H9 (cell line): Measurements from ENCODE around the gene POU2F1. TPM values are rescaled to one million over a fixed set of nuclear protein-coding genes. Genes with fewer than 3 reads are reported as not detected.

Source experiments
- DNase-seq: peaks from one replicate; pipeline ENCODE4 v3.0.0-alpha.2; 2017
- H2AFZ ChIP-seq: one replicate; pipeline ENCODE4 v1.6.1; 2013; ENCODE audit warnings: mild to moderate bottlenecking, low read length, control low read depth, moderate library complexity
- H2AK5ac ChIP-seq: 2 replicates; pipeline ENCODE4 v1.6.1; 2013; ENCODE audit warnings: low read length, control low read depth, mixed read lengths; ENCODE audit not compliant: insufficient read length
- H2BK120ac ChIP-seq: one replicate; pipeline ENCODE4 v1.6.1; 2013; ENCODE audit warnings: low read depth, mild to moderate bottlenecking, low read length, control low read depth, inconsistent platforms; ENCODE audit not compliant: poor library complexity, severe bottlenecking
- H2BK12ac ChIP-seq: 2 replicates; pipeline ENCODE4 v1.6.1; 2013; ENCODE audit warnings: low read length, control low read depth, mixed read lengths, low read depth; ENCODE audit not compliant: insufficient read length
- H2BK15ac ChIP-seq: 2 replicates; pipeline ENCODE4 v1.6.1; 2013; ENCODE audit warnings: low read depth, low read length, control low read depth
- H2BK20ac ChIP-seq: one replicate; pipeline ENCODE4 v1.6.1; 2013; ENCODE audit warnings: low read depth, mild to moderate bottlenecking, low read length, control low read depth, inconsistent platforms; ENCODE audit not compliant: poor library complexity, severe bottlenecking
- H2BK5ac ChIP-seq: 2 replicates; pipeline ENCODE4 v1.6.1; 2013; ENCODE audit warnings: low read length, control low read depth, mixed read lengths; ENCODE audit not compliant: insufficient read length
- H3K14ac ChIP-seq: 2 replicates; pipeline ENCODE4 v1.6.1; 2013; ENCODE audit warnings: low read length, control low read depth; ENCODE audit not compliant: insufficient read depth
- H3K18ac ChIP-seq: 2 replicates; pipeline ENCODE4 v1.6.1; 2013; ENCODE audit warnings: low read depth, mild to moderate bottlenecking, mixed read lengths, low read length, control low read depth; ENCODE audit not compliant: insufficient read length
- H3K23ac ChIP-seq: 2 replicates; pipeline ENCODE4 v1.6.1; 2013; ENCODE audit warnings: low read length, control low read depth, mixed read lengths, low read depth; ENCODE audit not compliant: insufficient read length
- H3K23me2 ChIP-seq: 2 replicates; pipeline ENCODE4 v1.6.1; 2013; ENCODE audit warnings: low read depth, mild to moderate bottlenecking, mixed read lengths, low read length, control low read depth; ENCODE audit not compliant: insufficient read length, poor library complexity, severe bottlenecking
- H3K27ac ChIP-seq: 2 replicates; pipeline ENCODE4 v1.5.1; 2013; ENCODE audit warnings: low read length, control low read depth, mixed read lengths, low read depth; ENCODE audit not compliant: insufficient read length
- H3K27me3 ChIP-seq: 2 replicates; pipeline ENCODE4 v1.6.1; 2013; ENCODE audit warnings: low read length, control low read depth, inconsistent platforms; ENCODE audit not compliant: insufficient read depth
- H3K4ac ChIP-seq: 2 replicates; pipeline ENCODE4 v1.6.1; 2013; ENCODE audit warnings: low read depth, mild to moderate bottlenecking, control low read depth, inconsistent platforms, low read length, moderate library complexity
- H3K4me1 ChIP-seq: 2 replicates; pipeline ENCODE4 v1.6.1; 2013; ENCODE audit warnings: low read length, control low read depth, inconsistent platforms; ENCODE audit not compliant: insufficient read depth
- H3K4me2 ChIP-seq: 2 replicates; pipeline ENCODE4 v1.6.1; 2013; ENCODE audit warnings: low read length, control low read depth, mixed read lengths; ENCODE audit not compliant: insufficient read length, insufficient read depth
- H3K56ac ChIP-seq: 2 replicates; pipeline ENCODE4 v1.6.1; 2013; ENCODE audit warnings: low read depth, mild to moderate bottlenecking, mixed read lengths, low read length, control low read depth; ENCODE audit not compliant: insufficient read length
- H3K79me1 ChIP-seq: 2 replicates; pipeline ENCODE4 v1.6.1; 2013; ENCODE audit warnings: low read depth, mild to moderate bottlenecking, moderate library complexity, low read length, control low read depth, inconsistent platforms; ENCODE audit not compliant: insufficient read depth, poor library complexity, severe bottlenecking
- H3K79me2 ChIP-seq: 2 replicates; pipeline ENCODE4 v1.6.1; 2013; ENCODE audit warnings: low read length, control low read depth, inconsistent platforms; ENCODE audit not compliant: insufficient read depth
- H3K9ac ChIP-seq: 2 replicates; pipeline ENCODE4 v1.6.1; 2013; ENCODE audit warnings: low read length, control low read depth, mixed read lengths; ENCODE audit not compliant: insufficient read length; ENCODE audit errors: extremely low read depth
- H3K9me3 ChIP-seq: one replicate; pipeline ENCODE4 v1.6.1; 2013; ENCODE audit warnings: low read depth, low read length, inconsistent platforms; ENCODE audit not compliant: control insufficient read depth
- H3T11ph ChIP-seq: one replicate; pipeline ENCODE4 v1.6.1; 2013; ENCODE audit warnings: mild to moderate bottlenecking, low read length, control low read depth, inconsistent platforms
- H4K20me1 ChIP-seq: one replicate; pipeline ENCODE4 v1.6.1; 2013; ENCODE audit not compliant: control insufficient read depth, insufficient read length, insufficient read depth
- H4K5ac ChIP-seq: 2 replicates; pipeline ENCODE4 v1.6.1; 2013; ENCODE audit warnings: low read depth, mild to moderate bottlenecking, mixed read lengths, low read length, control low read depth; ENCODE audit not compliant: insufficient read length
- H4K8ac ChIP-seq: replicated peaks from 2 replicates; pipeline ENCODE4 v1.6.1; 2013; ENCODE audit warnings: low read length, control low read depth, mixed read lengths, low read depth; ENCODE audit not compliant: insufficient read length
- H4K91ac ChIP-seq: 2 replicates; pipeline ENCODE4 v1.6.1; 2013; ENCODE audit warnings: low read depth, mild to moderate bottlenecking, moderate library complexity, mixed read lengths, low read length, control low read depth; ENCODE audit not compliant: insufficient read length
- H3K27ac Mint-ChIP-seq, 3 experiments: 2 replicates in 2 of 3; 3 replicates in 1 of 3; pipeline ENCODE4 v1.8.0; 2020 to 2021; ENCODE audit warnings: mixed read lengths in 3 of 3, mild to moderate bottlenecking in 1 of 3, moderate library complexity in 1 of 3
- H3K27me3 Mint-ChIP-seq: 2 replicates; pipeline ENCODE4 v1.8.0; 2021; ENCODE audit warnings: low read depth, mild to moderate bottlenecking, moderate library complexity, mixed read lengths
- H3K36me3 Mint-ChIP-seq, 3 experiments: 2 replicates in 2 of 3; 3 replicates in 1 of 3; pipeline ENCODE4 v1.8.0; 2020 to 2021; ENCODE audit warnings: low read depth in 3 of 3, mixed read lengths in 3 of 3; ENCODE audit not compliant: insufficient read depth in 1 of 3
- H3K4me1 Mint-ChIP-seq, 2 experiments: 2 replicates each; pipeline ENCODE4 v1.8.0; 2020; ENCODE audit warnings: mixed read lengths in 2 of 2
- H3K4me3 Mint-ChIP-seq, 2 experiments: 2 replicates in 1 of 2; 3 replicates in 1 of 2; pipeline ENCODE4 v1.8.0; 2020 to 2021; ENCODE audit warnings: mild to moderate bottlenecking in 2 of 2, mixed read lengths in 2 of 2, moderate library complexity in 1 of 2
- H3K9me3 Mint-ChIP-seq, 2 experiments: 2 replicates in 1 of 2; 3 replicates in 1 of 2; pipeline ENCODE4 v1.8.0; 2020; ENCODE audit warnings: mild to moderate bottlenecking in 2 of 2, mixed read lengths in 2 of 2, moderate library complexity in 1 of 2
- CTCF ChIP-seq: fragments of 200-600 bp; sonication (generic); conservative IDR thresholded peaks from 3 replicates; pipeline ENCODE4 v1.8.0; 2021; ENCODE audit warnings: antibody characterized with exemption, mild to moderate bottlenecking
- WGBS: extraction: QIAGEN DNeasy Blood & Tissue Kit; methylation state at CpG from one replicate; pipeline ENCODE4 v1.1.7; 2013; ENCODE audit warnings: missing lambda C conversion rate, low lambda C conversion rate, mixed read lengths; ENCODE audit not compliant: insufficient read length; ENCODE audit errors: extremely low coverage; 5-methylcytosine and 5-hydroxymethylcytosine counted together
- total RNA-seq: library from RNA; stranded (reverse); gene quantifications from 2 replicates; pipeline ENCODE4 v1.2.1, GENCODE V29; 2021

The POU2F1 gene
- total RNA-seq, 1 experiment from 2014 or later = 62.5 TPM

- no peak overlapping the region for H3K9ac ChIP-seq
- H3K9me3 ChIP-seq = no peaks in the 10 kb centered on the region
- H3K27ac ChIP-seq = peak overlapping the region; percentile 32
- no peak overlapping the region for H2BK5ac ChIP-seq
- no peak overlapping the region for H4K8ac ChIP-seq
- WGBS = no CpG with 5 or more reads among the region's 8 CpGs
- no peak overlapping the region for H4K91ac ChIP-seq
- H3T11ph ChIP-seq = no peak overlapping the region
- H2BK20ac ChIP-seq = no peak overlapping the region
- H3K79me2 ChIP-seq = peaks cover 5% of the 10 kb centered on the region; the same call in 1 of the 2 replicates
- no peaks in the 10 kb centered on the region for H3K23me2 ChIP-seq
- peaks cover 3 to 4% of the 10 kb centered on the region in 2 experiments; a peak in 4 of 5 replicates for H3K9me3 Mint-ChIP-seq
- peaks cover 44 to 56% of the 10 kb centered on the region in 2 experiments for H3K4me1 Mint-ChIP-seq
- H3K27me3 ChIP-seq = no peaks in the 10 kb centered on the region
- no peak overlapping the region for H2BK120ac ChIP-seq
- no peaks in the 10 kb centered on the region for H4K20me1 ChIP-seq
- H2AFZ ChIP-seq = no peak overlapping the region
- no peaks in the 10 kb centered on the region; the same call in 1 of the 2 replicates for H3K4me1 ChIP-seq
- H3K14ac ChIP-seq = no peak overlapping the region
- peaks cover 15 to 23% (median 22%) of the 10 kb centered on the region in 3 experiments for H3K36me3 Mint-ChIP-seq
- peaks cover 2% of the 10 kb centered on the region for H3K79me1 ChIP-seq
- H4K5ac ChIP-seq = no peak overlapping the region
- DNase-seq = peak; percentile 56
- H3K23ac ChIP-seq = no peak overlapping the region
- no peak overlapping the region for H2AK5ac ChIP-seq
- peak overlapping the region in 2 of 3 experiments; percentile 86 to 91; a peak in 6 of 7 replicates for H3K27ac Mint-ChIP-seq
- H3K4me2 ChIP-seq = peak overlapping the region; percentile 49
- no peak overlapping the region for H3K4ac ChIP-seq
- H3K18ac ChIP-seq = no peak overlapping the region
- peak overlapping the region; percentile 39 to 71 for H3K4me3 Mint-ChIP-seq
- no peaks in the 10 kb centered on the region for H3K27me3 Mint-ChIP-seq
- H2BK12ac ChIP-seq = no peak overlapping the region
- H3K56ac ChIP-seq = no peak overlapping the region
- no peak for TF ChIP-seq CTCF
- H2BK15ac ChIP-seq = no peak overlapping the region
These were observed 108.3 kb downstream of the POU2F1 start for GRCh38 chr1:167328816-167329483.
